ENCODE measurements around the gene ABCC11. TPM values are rescaled to one million over a fixed set of nuclear protein-coding genes. Genes with fewer than 3 reads are reported as not detected.

ABCC11 gene
- total RNA-seq, 1 donor from 2014 or later: not detected

DNA sequence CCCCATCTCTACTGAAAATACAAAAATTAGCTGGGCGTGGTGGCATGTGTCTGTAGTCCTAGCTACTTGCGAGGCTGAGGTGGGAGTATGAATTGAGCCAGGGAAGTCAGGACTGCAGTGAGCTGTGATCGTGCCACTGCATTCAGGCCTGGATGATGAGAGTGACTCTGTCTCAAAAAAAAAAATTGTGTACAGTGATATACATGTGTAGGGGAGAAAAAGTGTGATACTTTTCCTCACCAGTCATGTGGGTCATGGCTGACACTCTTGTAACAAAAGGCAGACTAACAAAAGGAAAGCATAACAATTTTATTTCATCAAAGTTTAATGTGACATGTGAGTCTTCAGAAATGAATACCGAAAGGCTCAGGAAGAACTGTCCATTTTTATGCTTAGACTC is 89.5 kb downstream of the ABCC11 start:
- Histone ChIP-seq H3K4me3 (no peak overlapping the region), H3K9ac (no peak overlapping the region), H3K4me1 (no peaks in the 10 kb centered on the region), H3K27ac (no peak overlapping the region), H3K79me2 (ENCODE audit: low read depth) (no peaks in the 10 kb centered on the region), H3K4me2 (no peak overlapping the region), H3K36me3 (no peaks in the 10 kb centered on the region), H3K27me3 (peaks cover 4% of the 10 kb centered on the region), H3F3A (ENCODE audit: low read depth) (no peaks in the 10 kb centered on the region), H3K9me3 (ENCODE audit: low read depth) (no peaks in the 10 kb centered on the region), H2AFZ (replicated peaks) (no peak overlapping the region), H4K20me1 (ENCODE audit: low read depth) (no peaks in the 10 kb centered on the region)
- Mint-ChIP-seq H3K27ac (no peak overlapping the region), H3K4me1 (peaks cover 14% of the 10 kb centered on the region), H3K27me3 (ENCODE audit: insufficient read depth, low read depth) (peaks cover 5% of the 10 kb centered on the region), H3K4me3 (no peak overlapping the region), H3K9me3 (no peaks in the 10 kb centered on the region), H3K36me3 (no peaks in the 10 kb centered on the region)
- no peak for TF ChIP-seq EZH2phosphoT487 (IDR thresholded peaks at IDR 0.05)
- no peak for DNase-seq (ENCODE audit: low spot score)

DNA sequence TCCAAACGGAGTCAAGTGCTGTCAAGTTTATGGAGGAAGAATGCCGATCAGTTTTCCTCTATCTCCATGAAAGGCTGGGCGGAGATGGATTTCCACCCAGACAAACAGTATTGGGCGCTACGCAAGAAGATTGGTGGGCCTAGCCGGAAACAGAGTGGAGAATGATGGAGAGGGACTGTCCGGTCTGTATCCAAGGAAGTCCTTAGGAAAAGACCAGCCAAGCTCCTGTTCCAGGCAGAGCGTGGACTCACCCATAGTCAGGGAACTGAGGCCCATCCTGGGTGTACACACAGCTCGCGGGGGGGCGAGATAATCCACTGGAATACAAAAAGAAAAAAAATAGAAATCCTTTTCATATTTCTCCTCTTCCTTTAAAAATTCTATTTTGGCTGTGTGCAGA is 90.0 kb downstream of the ABCC11 start:
- Histone ChIP-seq H3K4me3 (no peak overlapping the region), H2AFZ (replicated peaks) (no peak overlapping the region), H3K79me2 (ENCODE audit: low read depth) (no peaks in the 10 kb centered on the region), H3K9ac (no peak overlapping the region), H3K9me3 (ENCODE audit: low read depth) (no peaks in the 10 kb centered on the region), H3K27me3 (peaks cover 4% of the 10 kb centered on the region), H3F3A (ENCODE audit: low read depth) (no peaks in the 10 kb centered on the region), H3K4me1 (no peaks in the 10 kb centered on the region), H3K36me3 (no peaks in the 10 kb centered on the region), H3K27ac (no peak overlapping the region), H4K20me1 (ENCODE audit: low read depth) (no peaks in the 10 kb centered on the region), H3K4me2 (no peak overlapping the region)
- TF ChIP-seq, protein P1, sequence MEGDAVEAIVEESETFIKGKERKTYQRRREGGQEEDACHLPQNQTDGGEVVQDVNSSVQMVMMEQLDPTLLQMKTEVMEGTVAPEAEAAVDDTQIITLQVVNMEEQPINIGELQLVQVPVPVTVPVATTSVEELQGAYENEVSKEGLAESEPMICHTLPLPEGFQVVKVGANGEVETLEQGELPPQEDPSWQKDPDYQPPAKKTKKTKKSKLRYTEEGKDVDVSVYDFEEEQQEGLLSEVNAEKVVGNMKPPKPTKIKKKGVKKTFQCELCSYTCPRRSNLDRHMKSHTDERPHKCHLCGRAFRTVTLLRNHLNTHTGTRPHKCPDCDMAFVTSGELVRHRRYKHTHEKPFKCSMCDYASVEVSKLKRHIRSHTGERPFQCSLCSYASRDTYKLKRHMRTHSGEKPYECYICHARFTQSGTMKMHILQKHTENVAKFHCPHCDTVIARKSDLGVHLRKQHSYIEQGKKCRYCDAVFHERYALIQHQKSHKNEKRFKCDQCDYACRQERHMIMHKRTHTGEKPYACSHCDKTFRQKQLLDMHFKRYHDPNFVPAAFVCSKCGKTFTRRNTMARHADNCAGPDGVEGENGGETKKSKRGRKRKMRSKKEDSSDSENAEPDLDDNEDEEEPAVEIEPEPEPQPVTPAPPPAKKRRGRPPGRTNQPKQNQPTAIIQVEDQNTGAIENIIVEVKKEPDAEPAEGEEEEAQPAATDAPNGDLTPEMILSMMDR (IDR thresholded peaks at IDR 0.05): no peak
- TF ChIP-seq EZH2 (IDR thresholded peaks at IDR 0.05): no peak
- no peak for TF ChIP-seq EZH2phosphoT487 (IDR thresholded peaks at IDR 0.05)
- H3K27ac Mint-ChIP-seq: no peak overlapping the region
- no peak for DNase-seq (ENCODE audit: low spot score)
- peaks cover 5% of the 10 kb centered on the region for H3K27me3 Mint-ChIP-seq (ENCODE audit: insufficient read depth, low read depth)
- H3K9me3 Mint-ChIP-seq: no peaks in the 10 kb centered on the region
- peaks cover 14% of the 10 kb centered on the region for H3K4me1 Mint-ChIP-seq
- no peak overlapping the region for H3K4me3 Mint-ChIP-seq
- H3K36me3 Mint-ChIP-seq: no peaks in the 10 kb centered on the region

DNA sequence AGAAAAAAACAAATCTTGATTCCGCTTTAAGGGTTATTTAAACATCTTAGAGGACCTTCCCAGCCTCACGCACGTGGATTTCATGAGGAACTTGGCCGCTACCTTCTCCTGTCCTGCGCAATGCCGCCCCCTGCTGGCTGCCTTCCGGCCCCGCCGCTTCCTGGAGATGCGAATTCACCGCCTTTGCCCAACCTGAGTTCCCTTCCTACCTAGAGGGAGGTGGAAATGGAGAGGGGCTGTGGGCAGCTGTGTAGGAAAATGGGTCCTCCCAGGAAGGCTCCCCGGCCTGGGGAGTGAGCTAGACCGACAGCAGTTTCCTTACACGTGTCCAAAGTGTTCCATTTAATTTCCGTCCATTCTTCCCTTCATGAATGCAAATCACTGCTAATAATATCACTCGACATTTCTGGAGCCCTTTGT is 90.5 kb downstream of the ABCC11 start:
- no peaks in the 10 kb centered on the region for H3K9me3 ChIP-seq (ENCODE audit: low read depth)
- peak; percentile 78 for DNase-seq (ENCODE audit: low spot score)
- peaks cover 4% of the 10 kb centered on the region for H3K27me3 ChIP-seq
- H3K27ac Mint-ChIP-seq: no peak overlapping the region
- H3F3A ChIP-seq (ENCODE audit: low read depth): no peaks in the 10 kb centered on the region
- peaks cover 5% of the 10 kb centered on the region for H3K27me3 Mint-ChIP-seq (ENCODE audit: insufficient read depth, low read depth)
- no peak overlapping the region for H3K9ac ChIP-seq
- TF ChIP-seq EZH2phosphoT487 (IDR thresholded peaks at IDR 0.05): no peak
- TF ChIP-seq, protein P1 (IDR thresholded peaks at IDR 0.05): peak; percentile 92
- no peaks in the 10 kb centered on the region for H3K36me3 Mint-ChIP-seq
- no peak overlapping the region for H3K4me2 ChIP-seq
- H4K20me1 ChIP-seq (ENCODE audit: low read depth): no peaks in the 10 kb centered on the region
- H3K79me2 ChIP-seq (ENCODE audit: low read depth): no peaks in the 10 kb centered on the region
- H3K27ac ChIP-seq: no peak overlapping the region
- no peak overlapping the region for H2AFZ ChIP-seq (replicated peaks)
- no peak overlapping the region for H3K4me3 Mint-ChIP-seq
- H3K9me3 Mint-ChIP-seq: no peaks in the 10 kb centered on the region
- H3K4me3 ChIP-seq: no peak overlapping the region
- no peaks in the 10 kb centered on the region for H3K36me3 ChIP-seq
- no peaks in the 10 kb centered on the region for H3K4me1 ChIP-seq
- peaks cover 10% of the 10 kb centered on the region for H3K4me1 Mint-ChIP-seq

DNA sequence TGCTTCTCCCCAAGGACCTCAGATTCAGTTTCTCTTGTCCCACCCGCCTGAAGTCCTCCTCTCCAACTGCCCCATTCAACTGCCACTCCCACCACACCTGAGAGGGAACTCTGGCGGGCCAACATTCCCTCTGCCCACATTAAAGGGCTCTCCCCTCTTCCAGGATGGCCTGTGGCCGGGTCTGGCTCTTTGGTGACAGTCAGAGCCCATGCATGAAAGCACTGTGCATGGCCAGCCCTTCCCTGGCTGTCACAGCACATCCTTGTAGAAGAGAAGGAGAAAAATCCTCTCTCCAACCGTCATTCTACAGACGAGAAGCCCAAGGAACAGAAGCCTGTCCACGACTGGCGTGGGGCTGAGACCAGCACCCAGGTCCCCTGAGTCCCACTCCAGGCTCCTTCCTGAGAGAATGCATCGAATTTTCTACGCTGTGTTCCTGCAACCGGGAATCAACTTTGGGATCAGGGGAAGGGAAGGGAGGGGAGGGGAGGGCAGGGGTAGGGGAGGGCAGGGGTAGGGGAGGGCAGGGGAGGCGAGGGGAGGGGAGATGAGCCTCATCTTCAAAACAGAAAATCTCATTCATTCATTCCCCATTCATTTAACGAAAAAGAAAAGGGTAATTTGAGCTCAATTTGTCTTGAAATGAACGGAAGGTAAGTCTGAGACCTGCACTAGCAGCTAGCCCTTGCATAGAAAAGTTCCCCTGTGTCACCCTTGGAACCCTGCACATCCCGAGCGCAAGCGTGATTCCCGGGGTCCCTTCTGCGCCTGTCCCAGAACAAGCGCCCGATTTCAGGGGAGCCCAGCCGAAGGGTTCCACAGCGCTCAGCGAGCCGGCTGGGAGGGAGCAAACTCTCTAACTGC is 91.2 kb downstream of the ABCC11 start, which contains the start of gene ABCC12:
TSS of gene ABCC12 (minus strand) at position 68 of the 864 bp plus-strand sequence. CDS start 9,569 bp downstream, outside the sequence.
- no peak within 1 kb of the TSS for H3K4me3 ChIP-seq
- no peak for DNase-seq (ENCODE audit: low spot score)
- no peak within 1 kb of the TSS for H2AFZ ChIP-seq (replicated peaks)
- H3K27me3 ChIP-seq: peaks cover 4% of the 10 kb centered on the region
- Mint-ChIP-seq H3K9me3 (no peaks in the 10 kb centered on the region), H3K27me3 (ENCODE audit: insufficient read depth, low read depth) (peaks cover 5% of the 10 kb centered on the region), H3K4me1 (peaks cover 7% of the 10 kb centered on the region), H3K4me3 (no peak within 1 kb of the TSS), H3K36me3 (no peaks in the 10 kb centered on the region), H3K27ac (no peak within 1 kb of the TSS)
- H3K4me2 ChIP-seq: no peak within 1 kb of the TSS
- H3K36me3 ChIP-seq: no peaks in the 10 kb centered on the region
- no peaks in the 10 kb centered on the region for H3F3A ChIP-seq (ENCODE audit: low read depth)
- TF ChIP-seq, protein P1 (IDR thresholded peaks at IDR 0.05): no peak
- TF ChIP-seq EZH2phosphoT487 (IDR thresholded peaks at IDR 0.05) (no peak), EZH2 (IDR thresholded peaks at IDR 0.05) (no peak)
- H3K79me2 ChIP-seq (ENCODE audit: low read depth): no peaks in the 10 kb centered on the region
- H3K4me1 ChIP-seq: no peaks in the 10 kb centered on the region
- H4K20me1 ChIP-seq (ENCODE audit: low read depth): no peaks in the 10 kb centered on the region
- no peaks in the 10 kb centered on the region for H3K9me3 ChIP-seq (ENCODE audit: low read depth)
- no peak within 1 kb of the TSS for H3K27ac ChIP-seq
- no peak within 1 kb of the TSS for H3K9ac ChIP-seq

Measured in neural progenitor cell (in vitro differentiated cells).